Endothelial cell of umbilical vein (primary cell): ENCODE data around the gene CDK9. TPM values are rescaled to one million over a fixed set of nuclear protein-coding genes. Genes with fewer than 3 reads are reported as not detected.

Source experiments
- BruUV-seq: library from RNA; stranded (reverse); fragments of 400-500 nt; replicated peaks from 2 replicates; lab custom pipeline; 2021; lab: Mats Ljungman, UMichigan
- CTCF ChIA-PET: fragments of 300-600, 350-600 bp; sonication (Branson Sonifier 250); formaldehyde crosslinking; loops from one replicate; lab custom pipeline; 2021; ENCODE audit warnings: antibody characterized with exemption, inconsistent platforms; lab: Charles Lee
- POLR2A ChIA-PET: fragments of 300-600, 350-600 bp; sonication (Branson Sonifier 250); formaldehyde crosslinking; loops from one replicate; lab custom pipeline; 2021; ENCODE audit warnings: antibody characterized with exemption, inconsistent platforms; lab: Charles Lee
- DNase-seq: peaks from one replicate; pipeline ENCODE4 v3.0.0-alpha.2; 2011; ENCODE audit warnings: low read depth, low spot score
- FAIRE-seq: peaks from 2 replicates; lab custom pipeline; 2011; peaks lifted over from hg19 to GRCh38; lab: Jason Lieb, UNC
- H2AFZ ChIP-seq: 2 replicates; pipeline ENCODE4 v1.6.0; 2012; ENCODE audit warnings: low read depth, low read length, control low read depth, inconsistent platforms
- H3K27ac ChIP-seq: 2 replicates; pipeline ENCODE4 v1.5.1; 2011; ENCODE audit warnings: low read depth, mild to moderate bottlenecking, control low read depth, low read length, moderate library complexity; ENCODE audit not compliant: insufficient read depth
- H3K27me3 ChIP-seq, 2 experiments: 2 replicates each; pipeline versions ENCODE4 v1.6.0 to v1.6.1; 2011; ENCODE audit warnings: low read length in 2 of 2, mixed read lengths in 1 of 2; ENCODE audit not compliant: control insufficient read depth in 2 of 2, insufficient read depth in 2 of 2
- H3K36me3 ChIP-seq, 2 experiments: 2 replicates in 1 of 2; 3 replicates in 1 of 2; pipeline ENCODE4 v1.5.1; 2011; ENCODE audit warnings: low read length in 2 of 2, mild to moderate bottlenecking in 1 of 2, moderate library complexity in 1 of 2; ENCODE audit not compliant: control insufficient read depth in 2 of 2, insufficient read depth in 2 of 2; ENCODE audit errors: extremely low read depth in 1 of 2
- H3K4me1 ChIP-seq: 3 replicates; pipeline ENCODE4 v1.5.1; 2011; ENCODE audit warnings: mild to moderate bottlenecking, low read length; ENCODE audit not compliant: control insufficient read depth, insufficient read depth; ENCODE audit errors: extremely low read depth
- H3K4me2 ChIP-seq: 2 replicates; pipeline ENCODE4 v1.6.1; 2011; ENCODE audit warnings: low read length, control low read depth, mixed read lengths; ENCODE audit not compliant: insufficient read depth
- H3K4me3 ChIP-seq, 3 experiments: fragments of 200-600 bp in 1 of 3; sonication (generic), shearing (Covaris generic) in 1 of 3; replicated peaks in 1 of 3; 2 replicates each; pipeline ENCODE4 v1.5.1; 2011 to 2016; ENCODE audit warnings: control low read depth in 3 of 3, low read length in 3 of 3, mild to moderate bottlenecking in 2 of 3, inconsistent platforms in 1 of 3, low read depth in 1 of 3, moderate library complexity in 1 of 3; ENCODE audit not compliant: insufficient read depth in 1 of 3
- H3K79me2 ChIP-seq: 2 replicates; pipeline ENCODE4 v1.6.0; 2012; ENCODE audit warnings: low read length, inconsistent platforms; ENCODE audit not compliant: control insufficient read depth, insufficient read depth
- H3K9ac ChIP-seq: replicated peaks from 2 replicates; pipeline ENCODE3; 2011; ENCODE audit warnings: low read length, control low read depth; ENCODE audit not compliant: insufficient read depth; ENCODE audit errors: extremely low read depth
- H3K9me1 ChIP-seq: replicated peaks from 3 replicates; pipeline ENCODE4 v1.6.0; 2011; ENCODE audit warnings: mild to moderate bottlenecking, low read length; ENCODE audit not compliant: control insufficient read depth, insufficient read depth; ENCODE audit errors: extremely low read depth
- H3K9me3 ChIP-seq: replicated peaks from 2 replicates; pipeline ENCODE4 v1.5.1; 2012; ENCODE audit warnings: low read length, inconsistent platforms; ENCODE audit not compliant: control insufficient read depth, insufficient read depth
- H4K20me1 ChIP-seq: replicated peaks from 2 replicates; pipeline ENCODE3; 2011; ENCODE audit warnings: mild to moderate bottlenecking, low read length; ENCODE audit not compliant: control insufficient read depth, insufficient read depth; ENCODE audit errors: extremely low read depth
- EZH2 ChIP-seq: IDR thresholded peaks from 2 replicates; pipeline ENCODE4 v1.6.1; 2012; ENCODE audit warnings: borderline replicate concordance, low read depth, mild to moderate bottlenecking, moderate library complexity, low read length, inconsistent platforms; ENCODE audit not compliant: severe bottlenecking
- FOS ChIP-seq: IDR thresholded peaks from 2 replicates; pipeline ENCODE4 v1.6.1; 2011; ENCODE audit warnings: mild to moderate bottlenecking, low read length, moderate library complexity, borderline replicate concordance; ENCODE audit not compliant: insufficient read depth
- GATA2 ChIP-seq: IDR thresholded peaks from 2 replicates; pipeline ENCODE4 v1.7.0; 2011; ENCODE audit warnings: low read depth, mild to moderate bottlenecking, moderate library complexity, mixed read lengths, low read length; ENCODE audit not compliant: insufficient read length, insufficient read depth
- JUN ChIP-seq: IDR thresholded peaks from 2 replicates; pipeline ENCODE4 v1.6.1; 2011; ENCODE audit warnings: borderline replicate concordance, low read depth; ENCODE audit not compliant: insufficient read length, insufficient read depth
- MYC ChIP-seq: IDR thresholded peaks from one replicate; pipeline ENCODE4 v1.6.1; 2011; ENCODE audit warnings: mild to moderate bottlenecking, low read depth, low read length
- POLR2A ChIP-seq: IDR thresholded peaks from 2 replicates; pipeline ENCODE4 v1.6.1; 2012; ENCODE audit warnings: low read depth, mild to moderate bottlenecking, control low read depth, low read length
- POLR2AphosphoS5 ChIP-seq: IDR thresholded peaks from 2 replicates; pipeline ENCODE4 v1.6.1; 2012; ENCODE audit warnings: low read depth, mild to moderate bottlenecking, control low read depth, low read length, moderate library complexity; ENCODE audit not compliant: insufficient read depth
- dilution Hi-C: fragments of 300-500 bp; cut with MboI; formaldehyde crosslinking; loops from one replicate; pipeline ENCODE4 v1.15.0; 2019; ENCODE audit warnings: low sequenced_read_pairs; ENCODE audit not compliant: extremely low pct_ligation_motif_present
- intact Hi-C: fragments of 100-400 bp; cut with micrococcal nuclease; formaldehyde crosslinking; loops from one replicate; pipeline ENCODE4 v1.10.0; 2022
- polyA plus RNA-seq, 4 experiments: library from polyadenylated mRNA; depleted of rRNA in 3 of 4; stranded (reverse) in 3 of 4; unstranded in 1 of 4; fragments of >200 nt; gene quantifications; 2 replicates each; pipeline versions ENCODE4 v1.2.1 to v1.2.3, GENCODE V29; 2011 to 2012; ENCODE audit warnings: missing spikeins in 1 of 4
- total RNA-seq: library from RNA; stranded (reverse); gene quantifications from 2 replicates; pipeline ENCODE4 v1.2.3, GENCODE V29; 2021
- TF ChIP-seq, protein P1 (sequence below), 2 donors: IDR thresholded peaks; 1 replicate in 1 of 2; 2 replicates in 1 of 2; pipeline ENCODE4 v1.5.1; 2011; ENCODE audit warnings: low read length in 2 of 2, mild to moderate bottlenecking in 2 of 2, moderate library complexity in 2 of 2, control low read depth in 1 of 2, inconsistent platforms in 1 of 2, low read depth in 1 of 2; ENCODE audit not compliant: insufficient read depth in 1 of 2; ENCODE audit errors: extremely low read depth in 1 of 2
- TF ChIP-seq, protein P2 (sequence below): IDR thresholded peaks from 2 replicates; pipeline ENCODE4 v1.6.1; 2011; ENCODE audit not compliant: insufficient read depth, insufficient read length

Gene CDK9
- total and polyA plus RNA-seq, 2 donors (not counting 3 experiments of a cell fraction or from before 2014, with no cell fraction given) = 92.2 to 124 TPM

DNA sequence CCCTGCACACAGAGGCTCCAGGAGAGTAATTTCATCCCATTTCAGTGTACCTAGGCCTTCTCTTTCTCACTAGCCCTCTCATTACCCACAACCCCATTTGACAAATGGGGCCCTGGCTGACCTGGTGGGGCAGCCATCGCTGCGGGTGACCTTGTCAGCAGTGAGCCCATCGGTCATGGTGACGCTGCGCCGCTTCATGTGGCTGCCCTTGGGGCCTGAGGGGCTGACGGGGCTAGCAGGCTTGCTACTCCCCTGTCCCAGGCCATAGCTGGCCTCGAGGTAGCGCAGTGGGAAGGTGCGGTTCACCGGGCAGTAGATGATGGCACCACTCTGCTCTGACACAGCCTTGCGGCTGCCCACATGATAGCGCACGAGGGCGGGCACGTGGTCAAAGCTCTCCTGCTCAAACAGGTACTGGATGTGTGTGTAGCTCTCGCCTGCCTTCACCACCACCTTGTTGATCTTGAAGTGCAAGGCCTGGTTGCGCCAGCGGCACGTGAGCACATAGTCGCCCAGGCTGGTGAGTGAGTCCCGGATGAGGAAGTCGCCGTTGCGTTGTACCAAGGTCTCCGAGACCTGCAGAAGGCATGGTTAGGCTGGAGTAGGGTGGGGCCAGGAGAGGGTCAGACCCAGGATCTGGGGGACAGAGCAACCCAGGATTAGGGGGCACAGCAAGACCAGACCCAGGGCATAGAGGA lies 36.6 kb upstream of the CDK9 start:
- intact Hi-C loops (no loop called here), dilution Hi-C loops (no loop called here)
- CTCF ChIA-PET = no interaction called here
- Histone ChIP-seq H3K4me2 (no peak overlapping the region), H3K4me3 (no peak overlapping the region), H3K79me2 (peaks cover 22% of the 10 kb centered on the region), H3K9me1 (no peaks in the 10 kb centered on the region), H3K27ac (no peak overlapping the region), H3K4me1 (no peaks in the 10 kb centered on the region), H4K20me1 (peaks cover 3% of the 10 kb centered on the region), H3K9ac (no peak overlapping the region), H2AFZ (no peak overlapping the region), H3K27me3 (no peaks in the 10 kb centered on the region), H3K36me3 (peaks cover 39 to 64% of the 10 kb centered on the region in 2 experiments), H3K9me3 (no peaks in the 10 kb centered on the region)
- FAIRE-seq (no peak), DNase-seq (no peak)
- POLR2A ChIA-PET = no interaction called here
- no TSS peak for BruUV-seq
- TF ChIP-seq, protein P1, sequence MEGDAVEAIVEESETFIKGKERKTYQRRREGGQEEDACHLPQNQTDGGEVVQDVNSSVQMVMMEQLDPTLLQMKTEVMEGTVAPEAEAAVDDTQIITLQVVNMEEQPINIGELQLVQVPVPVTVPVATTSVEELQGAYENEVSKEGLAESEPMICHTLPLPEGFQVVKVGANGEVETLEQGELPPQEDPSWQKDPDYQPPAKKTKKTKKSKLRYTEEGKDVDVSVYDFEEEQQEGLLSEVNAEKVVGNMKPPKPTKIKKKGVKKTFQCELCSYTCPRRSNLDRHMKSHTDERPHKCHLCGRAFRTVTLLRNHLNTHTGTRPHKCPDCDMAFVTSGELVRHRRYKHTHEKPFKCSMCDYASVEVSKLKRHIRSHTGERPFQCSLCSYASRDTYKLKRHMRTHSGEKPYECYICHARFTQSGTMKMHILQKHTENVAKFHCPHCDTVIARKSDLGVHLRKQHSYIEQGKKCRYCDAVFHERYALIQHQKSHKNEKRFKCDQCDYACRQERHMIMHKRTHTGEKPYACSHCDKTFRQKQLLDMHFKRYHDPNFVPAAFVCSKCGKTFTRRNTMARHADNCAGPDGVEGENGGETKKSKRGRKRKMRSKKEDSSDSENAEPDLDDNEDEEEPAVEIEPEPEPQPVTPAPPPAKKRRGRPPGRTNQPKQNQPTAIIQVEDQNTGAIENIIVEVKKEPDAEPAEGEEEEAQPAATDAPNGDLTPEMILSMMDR (IDR thresholded peaks at IDR 0.05; ENCODE audit: extremely low read depth in 1 of 2, insufficient read depth in 1 of 2, low read depth in 1 of 2, low read length in 2 of 2) = no peak
- TF ChIP-seq JUN (no peak), POLR2A (no peak), FOS (no peak), EZH2 (no peak), POLR2AphosphoS5 (no peak), GATA2 (no peak), MYC (no peak)
- TF ChIP-seq, protein P2, sequence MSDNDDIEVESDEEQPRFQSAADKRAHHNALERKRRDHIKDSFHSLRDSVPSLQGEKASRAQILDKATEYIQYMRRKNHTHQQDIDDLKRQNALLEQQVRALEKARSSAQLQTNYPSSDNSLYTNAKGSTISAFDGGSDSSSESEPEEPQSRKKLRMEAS = no peak
